ENCODE results near the gene TBC1D9.

The TBC1D9 gene

GRCh38 chr4:140630246-140630645 is 125.9 kb downstream of the TBC1D9 start:
- TF ChIP-seq GATA2 (IDR thresholded peaks at IDR 0.05; ENCODE audit: low read depth, low read length), result no peak
- TF ChIP-seq GATA3 (IDR thresholded peaks at IDR 0.05; ENCODE audit: low read depth, low read length), result no peak

GRCh38 chr4:140628016-140628415 is 128.2 kb downstream of the TBC1D9 start:
- TF ChIP-seq GATA3 (IDR thresholded peaks at IDR 0.05; ENCODE audit: low read depth, low read length) (no peak), GATA2 (IDR thresholded peaks at IDR 0.05; ENCODE audit: low read depth, low read length) (no peak)

GRCh38 chr4:140626661-140627376 is 129.4 kb downstream of the TBC1D9 start:
- TF ChIP-seq GATA2 (IDR thresholded peaks at IDR 0.05; ENCODE audit: low read depth, low read length) (no peak), GATA3 (IDR thresholded peaks at IDR 0.05; ENCODE audit: low read depth, low read length) (no peak)

GRCh38 chr4:140622333-140622958 is 133.7 kb downstream of the TBC1D9 start:
- no peak for TF ChIP-seq GATA2 (IDR thresholded peaks at IDR 0.05; ENCODE audit: low read depth, low read length)
- TF ChIP-seq GATA3 (IDR thresholded peaks at IDR 0.05; ENCODE audit: low read depth, low read length), result no peak

GRCh38 chr4:140621161-140621560 is 135.0 kb downstream of the TBC1D9 start:
- TF ChIP-seq GATA2 (IDR thresholded peaks at IDR 0.05; ENCODE audit: low read depth, low read length), result no peak
- no peak for TF ChIP-seq GATA3 (IDR thresholded peaks at IDR 0.05; ENCODE audit: low read depth, low read length)

GRCh38 chr4:140617499-140618248 is 138.5 kb downstream of the TBC1D9 start:
- TF ChIP-seq GATA2 (IDR thresholded peaks at IDR 0.05; ENCODE audit: low read depth, low read length), result no peak
- no peak for TF ChIP-seq GATA3 (IDR thresholded peaks at IDR 0.05; ENCODE audit: low read depth, low read length)

GRCh38 chr4:140615451-140615850 is 140.7 kb downstream of the TBC1D9 start:
- no peak for TF ChIP-seq GATA3 (IDR thresholded peaks at IDR 0.05; ENCODE audit: low read depth, low read length)
- TF ChIP-seq GATA2 (IDR thresholded peaks at IDR 0.05; ENCODE audit: low read depth, low read length), result no peak

GRCh38 chr4:140612357-140612756 is 143.8 kb downstream of the TBC1D9 start:
- no peak for TF ChIP-seq GATA3 (IDR thresholded peaks at IDR 0.05; ENCODE audit: low read depth, low read length)
- TF ChIP-seq GATA2 (IDR thresholded peaks at IDR 0.05; ENCODE audit: low read depth, low read length), result no peak

GRCh38 chr4:140611854-140612253 is 144.3 kb downstream of the TBC1D9 start:
- TF ChIP-seq GATA3 (IDR thresholded peaks at IDR 0.05; ENCODE audit: low read depth, low read length), result no peak
- TF ChIP-seq GATA2 (IDR thresholded peaks at IDR 0.05; ENCODE audit: low read depth, low read length), result no peak

GRCh38 chr4:140609548-140610425 is 146.4 kb downstream of the TBC1D9 start:
- TF ChIP-seq GATA3 (IDR thresholded peaks at IDR 0.05; ENCODE audit: low read depth, low read length) (no peak), GATA2 (IDR thresholded peaks at IDR 0.05; ENCODE audit: low read depth, low read length) (no peak)

- TF ChIP-seq GATA3 (IDR thresholded peaks at IDR 0.05; ENCODE audit: low read depth, low read length) (no peak), GATA2 (IDR thresholded peaks at IDR 0.05; ENCODE audit: low read depth, low read length) (no peak)
Observed at GRCh38 chr4:140607852-140608251, 148.3 kb downstream of the TBC1D9 start.

- no peak for TF ChIP-seq GATA3 (IDR thresholded peaks at IDR 0.05; ENCODE audit: low read depth, low read length)
Observed at GRCh38 chr4:140604544-140604943, 151.6 kb downstream of the TBC1D9 start.

- no peak for TF ChIP-seq GATA3 (IDR thresholded peaks at IDR 0.05; ENCODE audit: low read depth, low read length)
- TF ChIP-seq GATA2 (IDR thresholded peaks at IDR 0.05; ENCODE audit: low read depth, low read length), result no peak
Observed at GRCh38 chr4:140603286-140603685, 152.9 kb downstream of the TBC1D9 start.

GRCh38 chr4:140602714-140603113 is 153.5 kb downstream of the TBC1D9 start:
- TF ChIP-seq GATA3 (IDR thresholded peaks at IDR 0.05; ENCODE audit: low read depth, low read length), result no peak
- no peak for TF ChIP-seq GATA2 (IDR thresholded peaks at IDR 0.05; ENCODE audit: low read depth, low read length)
